IMR-90 (cell line): ENCODE results near the gene CDKN2C. TPM values are rescaled to one million over a fixed set of nuclear protein-coding genes. Genes with fewer than 3 reads are reported as not detected.

Source experiments
- ATAC-seq: fragments of 200-7000 bp; cut with Tn5 transposase; 2 replicates; pipeline ENCODE4 v1.9.1; 2020; ENCODE audit warnings: low read depth, mild to moderate bottlenecking, moderate library complexity
- BruUV-seq: library from RNA; stranded (reverse); fragments of 400-500 nt; replicated peaks from 2 replicates; lab custom pipeline; 2021; lab: Mats Ljungman, UMichigan
- CTCF ChIA-PET: fragments of 300-600 bp; formaldehyde crosslinking; extraction: SDS; loops from one replicate; lab custom pipeline; 2021; ENCODE audit warnings: antibody characterized with exemption; lab: Yijun Ruan, JAX
- POLR2A ChIA-PET: fragments of 300-600 bp; sonication (Branson Sonifier 250); formaldehyde crosslinking; loops from one replicate; lab custom pipeline; 2022; ENCODE audit warnings: antibody characterized with exemption; ENCODE audit not compliant: unreplicated experiment; lab: Charles Lee
- DNase-seq: peaks from one replicate; pipeline ENCODE4 v3.0.0; 2013
- H2AFZ ChIP-seq: replicated peaks from 2 replicates; pipeline ENCODE3; 2013; ENCODE audit warnings: low read length, mild to moderate bottlenecking; ENCODE audit not compliant: poor library complexity
- H2AK5ac ChIP-seq: 2 replicates; pipeline ENCODE4 v1.6.1; 2013; ENCODE audit warnings: low read depth, low read length, inconsistent platforms
- H2AK9ac ChIP-seq: replicated peaks from 2 replicates; pipeline ENCODE3; 2013; ENCODE audit warnings: mild to moderate bottlenecking, low read depth, low read length, moderate library complexity; ENCODE audit not compliant: poor library complexity
- H2BK120ac ChIP-seq: 2 replicates; pipeline ENCODE4 v1.6.1; 2013; ENCODE audit warnings: low read depth, low read length, inconsistent platforms
- H2BK15ac ChIP-seq: 3 replicates; pipeline ENCODE4 v1.6.1; 2013; ENCODE audit warnings: low read depth, low read length, inconsistent platforms
- H2BK20ac ChIP-seq: 2 replicates; pipeline ENCODE4 v1.6.1; 2013; ENCODE audit warnings: low read depth, mild to moderate bottlenecking, inconsistent platforms, low read length, moderate library complexity
- H2BK5ac ChIP-seq: 2 replicates; pipeline ENCODE4 v1.6.1; 2013; ENCODE audit warnings: mild to moderate bottlenecking, low read depth, low read length, inconsistent platforms; ENCODE audit not compliant: poor library complexity, severe bottlenecking
- H3K14ac ChIP-seq: replicated peaks from 2 replicates; pipeline ENCODE4 v1.6.1; 2013; ENCODE audit warnings: low read depth, low read length, inconsistent platforms
- H3K18ac ChIP-seq: 2 replicates; pipeline ENCODE4 v1.6.1; 2013; ENCODE audit warnings: low read depth, low read length, control low read depth
- H3K23ac ChIP-seq: 2 replicates; pipeline ENCODE4 v1.6.1; 2013; ENCODE audit warnings: low read depth, low read length, inconsistent platforms
- H3K27ac ChIP-seq: 2 replicates; pipeline ENCODE4 v1.5.1; 2013; ENCODE audit warnings: mild to moderate bottlenecking, control low read depth, low read length; ENCODE audit not compliant: insufficient read depth
- H3K27me3 ChIP-seq: 2 replicates; pipeline ENCODE4 v1.6.1; 2013; ENCODE audit warnings: low read length; ENCODE audit not compliant: control insufficient read depth, insufficient read depth
- H3K36me3 ChIP-seq: 2 replicates; pipeline ENCODE4 v1.6.1; 2013; ENCODE audit warnings: low read length, mixed read lengths; ENCODE audit not compliant: control insufficient read depth, insufficient read depth
- H3K4ac ChIP-seq: 2 replicates; pipeline ENCODE4 v1.6.1; 2013; ENCODE audit warnings: low read depth, low read length, inconsistent platforms
- H3K4me1 ChIP-seq: 2 replicates; pipeline ENCODE4 v1.6.1; 2013; ENCODE audit warnings: low read length, mixed read lengths; ENCODE audit not compliant: control insufficient read depth, insufficient read depth
- H3K4me2 ChIP-seq: 2 replicates; pipeline ENCODE4 v1.6.1; 2013; ENCODE audit warnings: low read depth, mild to moderate bottlenecking, control low read depth, low read length, moderate library complexity
- H3K4me3 ChIP-seq: 2 replicates; pipeline ENCODE4 v1.5.1; 2013; ENCODE audit warnings: low read depth, mild to moderate bottlenecking, control low read depth, low read length, moderate library complexity; ENCODE audit not compliant: insufficient read depth
- H3K56ac ChIP-seq: 2 replicates; pipeline ENCODE4 v1.6.1; 2013; ENCODE audit warnings: low read length, inconsistent platforms; ENCODE audit not compliant: insufficient read depth; ENCODE audit errors: extremely low read depth
- H3K79me1 ChIP-seq, 2 experiments: 2 replicates each; pipeline ENCODE4 v1.6.1; 2013; ENCODE audit warnings: low read length in 2 of 2, inconsistent platforms in 1 of 2, low read depth in 1 of 2
- H3K9ac ChIP-seq: 2 replicates; pipeline ENCODE4 v1.6.1; 2013; ENCODE audit warnings: low read depth, low read length, control low read depth
- H3K9me1 ChIP-seq: 2 replicates; pipeline ENCODE4 v1.6.1; 2013; ENCODE audit warnings: low read length, inconsistent platforms; ENCODE audit not compliant: insufficient read depth
- H3K9me3 ChIP-seq: 2 replicates; pipeline ENCODE4 v1.6.1; 2013; ENCODE audit warnings: low read length; ENCODE audit not compliant: control insufficient read depth, insufficient read depth
- H4K20me1 ChIP-seq: 2 replicates; pipeline ENCODE4 v1.6.1; 2013; ENCODE audit warnings: low read length, inconsistent platforms; ENCODE audit not compliant: insufficient read depth
- H4K5ac ChIP-seq: 2 replicates; pipeline ENCODE4 v1.6.1; 2013; ENCODE audit warnings: mild to moderate bottlenecking, low read depth, low read length, control low read depth
- H4K8ac ChIP-seq, 2 experiments: 2 replicates each; pipeline ENCODE4 v1.6.1; 2013; ENCODE audit warnings: low read depth in 2 of 2, low read length in 2 of 2, control low read depth in 1 of 2, inconsistent platforms in 1 of 2
- H4K91ac ChIP-seq: 2 replicates; pipeline ENCODE4 v1.6.1; 2013; ENCODE audit warnings: low read depth, low read length, inconsistent platforms; ENCODE audit not compliant: insufficient read depth
- CEBPB ChIP-seq: IDR thresholded peaks from 2 replicates; pipeline ENCODE4 v1.6.1; 2012; ENCODE audit warnings: low read depth, low read length, improper control_type of control experiment
- CTCF ChIP-seq: conservative IDR thresholded peaks from 2 replicates; pipeline ENCODE4 v1.5.1; 2012; ENCODE audit warnings: mild to moderate bottlenecking, low read depth, low read length, improper control_type of control experiment
- ELK1 ChIP-seq: fragments of 150-350 bp; IDR thresholded peaks from 2 replicates; pipeline ENCODE4 v1.6.1; 2016; ENCODE audit warnings: low read depth, mild to moderate bottlenecking, low read length, moderate library complexity, borderline replicate concordance
- MXI1 ChIP-seq: IDR thresholded peaks from 2 replicates; pipeline ENCODE4 v1.6.1; 2012; ENCODE audit warnings: low read depth, mild to moderate bottlenecking, low read length, moderate library complexity, borderline replicate concordance
- NFE2L2 ChIP-seq: fragments of 150-350 bp; IDR thresholded peaks from 2 replicates; pipeline ENCODE4 v1.6.1; 2016; ENCODE audit warnings: low read depth, mild to moderate bottlenecking, low read length
- RAD21 ChIP-seq: IDR thresholded peaks from 2 replicates; pipeline ENCODE4 v1.6.1; 2012; ENCODE audit warnings: low read length, improper control_type of control experiment
- RFX5 ChIP-seq: IDR thresholded peaks from 2 replicates; pipeline ENCODE4 v1.8.0; 2012; ENCODE audit warnings: low read depth, mild to moderate bottlenecking, low read length, moderate library complexity
- SMC3 ChIP-seq: fragments of 150-350 bp; IDR thresholded peaks from 2 replicates; pipeline ENCODE4 v1.6.1; 2016; ENCODE audit warnings: low read depth, mild to moderate bottlenecking, antibody characterized with exemption, low read length, moderate library complexity
- WGBS, 2 experiments: methylation state at CpG; one replicate each; pipeline versions ENCODE4 v1.1.5 to v1.1.7; 2013; ENCODE audit warnings: missing lambda C conversion rate in 2 of 2; ENCODE audit not compliant: insufficient read length in 1 of 2; ENCODE audit errors: extremely low coverage in 2 of 2; 5-methylcytosine and 5-hydroxymethylcytosine counted together
- dilution Hi-C: fragments of 300-500 bp; cut with HindIII; formaldehyde crosslinking; loops from one replicate; pipeline ENCODE4 v1.14.3; 2018; ENCODE audit warnings: low sequenced_read_pairs; ENCODE audit not compliant: unreplicated experiment
- in situ Hi-C: fragments of 300-500 bp; cut with MboI; formaldehyde crosslinking; loops from 3 replicates; pipeline ENCODE4 v1.14.3; 2019; ENCODE audit warnings: low sequenced_read_pairs, inconsistent platforms, mixed read lengths
- intact Hi-C: fragments of 100-400 bp; cut with micrococcal nuclease; formaldehyde crosslinking; loops from 2 replicates; pipeline ENCODE4 v1.10.0; 2022
- polyA plus RNA-seq, 3 experiments: library from polyadenylated mRNA; depleted of rRNA; stranded (reverse); fragments of >200 nt; gene quantifications; 2 replicates each; pipeline ENCODE4 v1.2.3, GENCODE V29; 2012; ENCODE audit warnings: low replicate concordance in 1 of 3
- total RNA-seq: library from RNA; depleted of rRNA; stranded (reverse); fragments of >200 nt; gene quantifications from 2 replicates; pipeline ENCODE4 v1.2.3, GENCODE V29; 2012

Gene CDKN2C
- total and polyA plus RNA-seq, 2 of the 4 experiments (the other 2 are of a cell fraction) = 14.3 to 15.5 TPM

- H3K23ac ChIP-seq = no peak overlapping the region
- ChIA-PET CTCF (no interaction called here), POLR2A (no interaction called here)
- no peak overlapping the region for H3K27ac ChIP-seq
- in situ Hi-C loops (no loop called here), intact Hi-C loops (no loop called here), dilution Hi-C loops (no loop called here)
- no peak overlapping the region for H3K4me3 ChIP-seq
- no peak overlapping the region for H2BK5ac ChIP-seq
- no peak overlapping the region for H3K18ac ChIP-seq
- H3K56ac ChIP-seq = no peak overlapping the region
- H3K4me2 ChIP-seq = no peak overlapping the region
- no peak overlapping the region for H3K4ac ChIP-seq
- no peak overlapping the region for H2BK20ac ChIP-seq
- H2AFZ ChIP-seq = no peak overlapping the region
- no peaks in the 10 kb centered on the region for H4K20me1 ChIP-seq
- DNase-seq (no peak), ATAC-seq (no peak)
- no peaks in the 10 kb centered on the region for H3K9me3 ChIP-seq
- H2BK120ac ChIP-seq = no peak overlapping the region
- no peaks in the 10 kb centered on the region for H3K4me1 ChIP-seq
- no peaks in the 10 kb centered on the region for H3K36me3 ChIP-seq
- no peak overlapping the region for H2AK5ac ChIP-seq
- no peak overlapping the region for H3K14ac ChIP-seq
- 77% methylated on average over 3 of the region's 3 CpGs; no CpG with 5 or more reads in 1 of the 2 experiments for WGBS, 2 experiments
- H2BK15ac ChIP-seq = no peak overlapping the region
- H3K9ac ChIP-seq = no peak overlapping the region
- no peak overlapping the region for H2AK9ac ChIP-seq
- no peaks in the 10 kb centered on the region for H3K79me1 ChIP-seq
- no peak overlapping the region for H4K8ac ChIP-seq
- no peak for TF ChIP-seq RAD21
- TF ChIP-seq CEBPB = no peak
- no peak for TF ChIP-seq ELK1
- no peak for TF ChIP-seq SMC3
- TF ChIP-seq NFE2L2 = no peak
- no peak for TF ChIP-seq CTCF
- TF ChIP-seq MXI1 = no peak
- no peak for TF ChIP-seq RFX5
- H3K27me3 ChIP-seq = no peaks in the 10 kb centered on the region
- no peak overlapping the region for H4K5ac ChIP-seq
- no peaks in the 10 kb centered on the region for H3K9me1 ChIP-seq
- no TSS peak for BruUV-seq
- no peak overlapping the region for H4K91ac ChIP-seq
Measured at GRCh38 chr1:50996083-50996482, 26.0 kb downstream of the CDKN2C start.
